Smooth muscle cell (in vitro differentiated cells): Measurements from ENCODE around the gene FANCE. TPM values are rescaled to one million over a fixed set of nuclear protein-coding genes. Genes with fewer than 3 reads are reported as not detected.

ENCODE experiments used
- DNase-seq: peaks from one replicate; lab custom pipeline; 2025; ENCODE audit not compliant: unreplicated experiment; lab: John Stamatoyannopoulos, UW
- H2AFZ ChIP-seq: fragments of 200-600 bp; sonication (generic); 2 replicates; pipeline ENCODE4 v1.6.0; 2016; ENCODE audit warnings: antibody characterized with exemption, low read depth, mild to moderate bottlenecking
- H3F3A ChIP-seq: fragments of 200-600 bp; sonication (generic); 2 replicates; pipeline ENCODE4 v1.6.0; 2017; ENCODE audit warnings: antibody characterized with exemption, low read depth
- H3K27ac ChIP-seq: fragments of 200-600 bp; sonication (generic); 2 replicates; pipeline ENCODE4 v1.5.1; 2016; ENCODE audit warnings: low read depth, mild to moderate bottlenecking
- H3K27me3 ChIP-seq: fragments of 200-600 bp; sonication (generic); 2 replicates; pipeline ENCODE4 v1.6.1; 2016; ENCODE audit warnings: low read depth, mild to moderate bottlenecking
- H3K36me3 ChIP-seq: fragments of 200-600 bp; sonication (generic); 2 replicates; pipeline ENCODE4 v1.5.1; 2016; ENCODE audit warnings: low read depth
- H3K4me1 ChIP-seq: fragments of 200-600 bp; sonication (generic); 2 replicates; pipeline ENCODE4 v1.5.1; 2016; ENCODE audit warnings: low read depth
- H3K4me2 ChIP-seq: fragments of 200-600 bp; sonication (generic); 2 replicates; pipeline ENCODE4 v1.6.0; 2016; ENCODE audit warnings: mild to moderate bottlenecking
- H3K4me3 ChIP-seq: fragments of 200-600 bp; sonication (generic); 2 replicates; pipeline ENCODE4 v1.5.1; 2016; ENCODE audit warnings: mild to moderate bottlenecking
- H3K79me2 ChIP-seq: fragments of 200-600 bp; sonication (generic); 2 replicates; pipeline ENCODE4 v1.6.0; 2016; ENCODE audit warnings: low read depth, mild to moderate bottlenecking
- H3K9ac ChIP-seq: fragments of 200-600 bp; sonication (generic); 2 replicates; pipeline ENCODE4 v1.6.0; 2016; ENCODE audit warnings: low read depth
- H3K9me3 ChIP-seq: fragments of 200-600 bp; sonication (generic); replicated peaks from 2 replicates; pipeline ENCODE4 v1.5.1; 2016; ENCODE audit warnings: low read depth
- H4K20me1 ChIP-seq: fragments of 200-600 bp; sonication (generic); 2 replicates; pipeline ENCODE4 v1.6.0; 2016; ENCODE audit warnings: low read depth
- WGBS: methylation state at CpG from one replicate; pipeline ENCODE4 v1.1.7; 2016; ENCODE audit warnings: low lambda C conversion rate; 5-methylcytosine and 5-hydroxymethylcytosine counted together
- polyA plus RNA-seq: library from polyadenylated mRNA; unstranded; fragments of >200 nt; fragmentation: Nextera tagmentation; extraction: Ambion mirVana; gene quantifications from 2 replicates; pipeline ENCODE4 v1.2.1, GENCODE V29; 2016
- total RNA-seq: library from RNA; depleted of rRNA; stranded (reverse); fragments of >200 nt; gene quantifications from 2 replicates; pipeline ENCODE4 v1.2.3, GENCODE V29; 2014
- TF ChIP-seq, protein P1 (sequence below): fragments of 200-600 bp; sonication (generic); IDR thresholded peaks from 2 replicates; pipeline ENCODE4 v1.5.1; 2017; ENCODE audit warnings: borderline replicate concordance, mild to moderate bottlenecking, antibody characterized with exemption; ENCODE audit not compliant: insufficient read depth, poor library complexity, severe bottlenecking

FANCE gene
- total and polyA plus RNA-seq, 2 experiments from 2014 or later, result 3.6 to 5.6 TPM

DNA sequence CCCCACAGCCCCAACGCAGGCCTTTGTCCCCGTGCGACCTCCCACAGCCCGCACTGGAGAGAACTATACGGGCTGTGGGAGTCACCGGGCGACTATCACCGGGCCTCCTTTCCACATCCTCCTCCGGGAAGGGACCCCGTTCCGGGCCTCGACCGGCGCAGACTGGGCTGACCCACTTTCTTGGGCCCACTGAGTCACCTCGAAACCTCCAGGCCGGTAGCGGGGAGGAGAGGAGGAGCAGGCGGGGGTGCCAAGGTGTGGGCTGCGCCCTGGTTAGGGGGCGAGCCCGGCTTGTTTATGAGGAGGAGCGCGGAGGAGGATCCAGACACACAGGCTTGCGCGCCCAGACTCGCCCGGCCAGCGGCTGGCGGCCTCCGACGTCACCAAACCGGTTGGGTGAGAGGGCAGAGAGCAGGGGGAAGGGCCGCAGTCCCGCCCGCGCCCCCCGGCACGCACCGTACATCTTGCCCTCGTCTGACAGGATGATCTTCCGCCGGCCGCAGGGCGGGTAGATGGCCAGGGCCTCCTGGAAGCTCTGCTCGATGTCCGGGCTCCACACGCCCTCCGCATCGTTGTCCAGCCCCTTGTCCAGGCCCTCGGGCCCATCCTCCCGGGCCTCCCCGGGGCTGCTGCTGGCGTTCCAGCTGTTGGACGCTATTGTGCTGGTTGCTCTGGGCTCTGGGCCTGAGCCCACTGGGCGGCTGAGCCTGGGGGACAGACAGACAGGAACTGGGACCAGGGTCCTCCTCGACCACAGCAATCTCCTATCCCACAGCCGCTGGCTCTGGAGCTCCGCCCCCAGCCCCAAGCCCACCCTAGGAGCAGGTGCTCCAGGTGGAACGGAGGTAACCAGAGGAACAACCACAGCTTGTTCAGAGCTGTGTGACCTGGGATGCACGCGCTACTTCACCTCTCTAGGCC lies 34.1 kb downstream of the FANCE start:
- Histone ChIP-seq H3K4me3 (no peak overlapping the region), H3K27me3 (no peaks in the 10 kb centered on the region), H4K20me1 (peaks cover 81% of the 10 kb centered on the region), H3K4me1 (peaks cover 60% of the 10 kb centered on the region), H3K4me2 (peak overlapping the region; percentile 80), H2AFZ (no peak overlapping the region), H3K36me3 (no peaks in the 10 kb centered on the region), H3K9me3 (no peaks in the 10 kb centered on the region), H3K79me2 (peaks cover 66% of the 10 kb centered on the region), H3K27ac (peak overlapping the region; percentile 94), H3F3A (peaks cover 6% of the 10 kb centered on the region), H3K9ac (peak overlapping the region; percentile 68)
- WGBS, result 18% methylated on average over 60 of the region's 61 CpGs
- no peak for DNase-seq
- TF ChIP-seq, protein P1, sequence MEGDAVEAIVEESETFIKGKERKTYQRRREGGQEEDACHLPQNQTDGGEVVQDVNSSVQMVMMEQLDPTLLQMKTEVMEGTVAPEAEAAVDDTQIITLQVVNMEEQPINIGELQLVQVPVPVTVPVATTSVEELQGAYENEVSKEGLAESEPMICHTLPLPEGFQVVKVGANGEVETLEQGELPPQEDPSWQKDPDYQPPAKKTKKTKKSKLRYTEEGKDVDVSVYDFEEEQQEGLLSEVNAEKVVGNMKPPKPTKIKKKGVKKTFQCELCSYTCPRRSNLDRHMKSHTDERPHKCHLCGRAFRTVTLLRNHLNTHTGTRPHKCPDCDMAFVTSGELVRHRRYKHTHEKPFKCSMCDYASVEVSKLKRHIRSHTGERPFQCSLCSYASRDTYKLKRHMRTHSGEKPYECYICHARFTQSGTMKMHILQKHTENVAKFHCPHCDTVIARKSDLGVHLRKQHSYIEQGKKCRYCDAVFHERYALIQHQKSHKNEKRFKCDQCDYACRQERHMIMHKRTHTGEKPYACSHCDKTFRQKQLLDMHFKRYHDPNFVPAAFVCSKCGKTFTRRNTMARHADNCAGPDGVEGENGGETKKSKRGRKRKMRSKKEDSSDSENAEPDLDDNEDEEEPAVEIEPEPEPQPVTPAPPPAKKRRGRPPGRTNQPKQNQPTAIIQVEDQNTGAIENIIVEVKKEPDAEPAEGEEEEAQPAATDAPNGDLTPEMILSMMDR, result no peak

DNA sequence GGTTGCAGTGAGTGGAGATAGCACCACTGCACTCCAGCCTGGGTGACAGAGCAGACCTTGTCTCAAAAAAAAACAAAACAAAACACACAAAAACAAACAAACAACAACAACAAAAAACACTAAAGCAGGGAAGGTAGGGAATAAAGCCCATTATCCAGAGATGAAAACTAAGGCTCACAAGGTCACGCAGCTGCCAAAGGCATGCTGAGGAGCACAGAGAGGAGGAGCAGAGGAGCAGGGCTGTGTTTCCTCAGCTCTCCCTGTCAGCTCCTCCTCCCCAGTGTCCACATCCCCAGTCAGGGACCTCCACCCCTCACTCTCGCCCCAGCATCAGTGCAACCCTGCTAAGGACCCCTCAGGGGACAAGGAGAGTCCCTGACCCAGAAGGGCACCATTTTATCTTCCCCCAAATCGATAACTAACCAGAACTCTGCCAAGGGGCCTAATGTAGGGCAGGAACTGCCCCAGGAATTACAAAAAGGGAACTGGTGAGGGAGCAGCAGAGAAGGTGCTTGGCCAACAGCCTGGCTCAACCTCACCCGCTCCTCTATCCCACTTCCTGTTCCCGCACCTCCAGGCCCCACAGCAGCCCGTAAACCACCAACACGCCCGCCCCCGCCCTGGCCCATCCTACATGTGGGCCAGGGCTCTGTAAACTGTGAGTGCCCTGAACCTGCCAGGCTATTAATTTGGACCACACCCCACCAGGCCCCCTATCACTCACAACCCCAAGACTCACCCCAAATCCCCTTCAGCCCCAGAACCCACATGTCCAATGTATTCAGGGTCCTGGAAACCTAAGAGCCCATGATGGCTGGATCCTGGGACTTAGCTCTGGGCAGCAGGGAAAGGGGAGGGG lies 35.7 kb downstream of the FANCE start:
- H3K9me3 ChIP-seq, result no peaks in the 10 kb centered on the region
- H3K4me2 ChIP-seq, result peak overlapping the region; percentile 24
- no peaks in the 10 kb centered on the region for H3K36me3 ChIP-seq
- peak overlapping the region; percentile 94 for H3K27ac ChIP-seq
- 57% methylated on average over 3 of the region's 9 CpGs for whole genome bisulfite sequencing
- no peak overlapping the region for H3K4me3 ChIP-seq
- TF ChIP-seq, protein P1, result no peak
- H4K20me1 ChIP-seq, result peaks cover 81% of the 10 kb centered on the region
- DNase-seq, result no peak
- peaks cover 77% of the 10 kb centered on the region for H3K4me1 ChIP-seq
- peaks cover 76% of the 10 kb centered on the region for H3K79me2 ChIP-seq
- H3K27me3 ChIP-seq, result no peaks in the 10 kb centered on the region
- no peak overlapping the region for H2AFZ ChIP-seq
- H3K9ac ChIP-seq, result peak overlapping the region; percentile 22
- peaks cover 11% of the 10 kb centered on the region for H3F3A ChIP-seq

DNA sequence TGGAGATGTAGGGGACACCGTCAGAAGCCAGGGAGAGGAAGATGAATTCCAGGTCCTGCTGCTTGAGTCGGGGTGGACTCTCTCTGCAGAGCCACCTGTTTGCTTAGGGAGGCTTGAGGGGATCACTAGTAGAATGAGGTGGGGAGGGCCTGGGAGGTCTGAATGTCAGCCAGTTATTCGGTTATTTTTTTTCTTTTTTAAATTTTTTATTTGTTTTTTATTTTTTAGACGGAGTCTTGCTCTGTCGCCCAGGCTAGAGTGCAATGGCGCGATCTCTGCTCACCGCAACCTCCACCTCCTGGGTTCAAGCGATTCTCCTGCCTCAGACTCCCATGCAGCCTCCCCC lies 36.4 kb downstream of the FANCE start:
- Histone ChIP-seq H3K4me1 (peaks cover 82% of the 10 kb centered on the region), H2AFZ (no peak overlapping the region)

More for the DNA sequence above, 36.4 kb downstream of the FANCE start:
- H3F3A ChIP-seq, result peaks cover 17% of the 10 kb centered on the region
- peak overlapping the region; percentile 94 for H3K27ac ChIP-seq
- TF ChIP-seq, protein P1, result no peak
- H3K79me2 ChIP-seq, result peaks cover 80% of the 10 kb centered on the region
- H3K27me3 ChIP-seq, result no peaks in the 10 kb centered on the region
- H3K4me2 ChIP-seq, result peak overlapping the region; percentile 24
- 79% methylated on average over 9 of the region's 9 CpGs for WGBS
- H3K9ac ChIP-seq, result no peak overlapping the region
- H3K9me3 ChIP-seq, result no peaks in the 10 kb centered on the region
- no peaks in the 10 kb centered on the region for H3K36me3 ChIP-seq
- H3K4me3 ChIP-seq, result no peak overlapping the region
- no peak for DNase-seq
- peaks cover 85% of the 10 kb centered on the region for H4K20me1 ChIP-seq
